Muscle of leg (tissue), 11 donors: ENCODE data around the gene ATP2B3. TPM values are rescaled to one million over a fixed set of nuclear protein-coding genes. Genes with fewer than 3 reads are reported as not detected.
"Not testable (repeated sequence)": the region's sequence is repeated elsewhere in the genome, so short reads cannot be mapped to it uniquely, and the experiment has no call there.

Experiments used
- DNase-seq: peaks from one replicate; pipeline ENCODE4 v3.0.0; 2013
- H3K27ac ChIP-seq: one replicate; pipeline ENCODE4 v1.5.1; 2013; ENCODE audit warnings: mild to moderate bottlenecking, low read length, control low read depth
- H3K27me3 ChIP-seq: one replicate; pipeline ENCODE4 v1.6.1; 2013; ENCODE audit warnings: low read length; ENCODE audit not compliant: control insufficient read depth, insufficient read depth
- H3K36me3 ChIP-seq: one replicate; pipeline ENCODE4 v1.6.1; 2013; ENCODE audit warnings: low read length; ENCODE audit not compliant: control insufficient read depth, insufficient read depth
- H3K4me1 ChIP-seq: one replicate; pipeline ENCODE4 v1.6.1; 2013; ENCODE audit warnings: low read length; ENCODE audit not compliant: control insufficient read depth, insufficient read depth
- H3K4me3 ChIP-seq: one replicate; pipeline ENCODE4 v1.5.1; 2013; ENCODE audit warnings: low read length, control low read depth
- H3K9me3 ChIP-seq: replicated peaks from 2 replicates; pipeline ENCODE4 v1.6.1; 2013; ENCODE audit warnings: low read depth, low read length; ENCODE audit not compliant: control insufficient read depth
- WGBS: methylation state at CpG from one replicate; pipeline ENCODE4 v1.1.5; 2013; ENCODE audit warnings: missing lambda C conversion rate; ENCODE audit not compliant: insufficient coverage; 5-methylcytosine and 5-hydroxymethylcytosine counted together
- polyA plus RNA-seq, 8 donors: library from polyadenylated mRNA; unstranded; fragments of 120-200 nt; gene quantifications; one replicate each; pipeline versions ENCODE4 v1.2.1 to v1.2.3, GENCODE V29; 2013; ENCODE audit warnings: inconsistent platforms in 1 of 8, low replicate concordance in 1 of 8; ENCODE audit not compliant: insufficient read length in 8 of 8, insufficient read depth in 1 of 8
- total RNA-seq: library from RNA; stranded (reverse); fragments of 120-200 nt; gene quantifications from one replicate; pipeline ENCODE4 v1.2.4, GENCODE V29; 2013

The ATP2B3 gene
- total and polyA plus RNA-seq, 9 donors = 0.18 to 0.56 (median 0.29) TPM

DNA sequence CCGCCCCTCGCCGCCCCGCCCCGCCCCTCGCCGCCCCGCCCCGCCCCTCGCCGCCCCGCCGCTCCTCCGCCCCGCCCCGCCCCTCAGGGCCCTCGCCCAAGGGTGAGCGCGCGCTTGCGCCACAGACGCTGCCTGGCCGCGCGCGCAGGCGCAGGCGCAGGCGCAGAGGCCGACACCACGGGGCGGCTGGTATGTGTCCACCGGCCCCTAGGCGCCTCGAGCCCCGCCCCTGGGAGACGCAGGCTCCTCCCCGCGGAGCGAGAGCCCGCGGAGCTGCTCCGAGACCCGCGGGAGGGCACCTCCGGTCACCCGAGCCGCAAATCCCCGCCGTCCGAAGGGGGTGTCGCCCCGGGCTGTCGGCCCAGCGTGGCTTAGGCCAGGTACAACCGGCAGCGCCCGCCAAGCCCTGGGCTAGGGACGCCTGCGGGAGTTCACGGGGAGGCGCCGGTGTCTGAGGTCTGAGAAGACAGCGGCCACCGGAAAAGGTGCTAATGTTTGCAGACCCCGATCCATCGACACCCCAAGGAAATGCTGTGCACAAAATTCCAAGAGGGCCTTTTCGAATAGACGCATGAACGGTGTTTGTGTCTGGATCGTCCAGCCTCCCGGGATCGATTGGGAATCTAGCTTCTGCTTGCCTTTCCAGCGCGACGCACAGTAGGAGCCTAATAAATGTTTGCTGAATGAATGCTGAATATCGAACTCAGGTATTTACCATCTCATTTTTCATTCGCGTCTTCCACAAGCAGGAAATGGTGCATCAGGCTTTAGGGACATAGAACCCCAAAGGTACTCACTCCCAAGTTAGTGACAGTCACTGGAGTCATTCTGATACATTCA is 82.0 kb downstream of the ATP2B3 start:
- H3K27me3 ChIP-seq = peaks cover 4% of the 10 kb centered on the region
- peaks cover 4% of the 10 kb centered on the region for H3K9me3 ChIP-seq
- peak overlapping the region; percentile 65 for H3K4me3 ChIP-seq
- peaks cover 6% of the 10 kb centered on the region for H3K36me3 ChIP-seq
- DNase-seq = peak; percentile 94
- peak overlapping the region; percentile 29 for H3K27ac ChIP-seq
- 27% methylated on average over 58 of the region's 79 CpGs for WGBS
- peaks cover 12% of the 10 kb centered on the region for H3K4me1 ChIP-seq

DNA sequence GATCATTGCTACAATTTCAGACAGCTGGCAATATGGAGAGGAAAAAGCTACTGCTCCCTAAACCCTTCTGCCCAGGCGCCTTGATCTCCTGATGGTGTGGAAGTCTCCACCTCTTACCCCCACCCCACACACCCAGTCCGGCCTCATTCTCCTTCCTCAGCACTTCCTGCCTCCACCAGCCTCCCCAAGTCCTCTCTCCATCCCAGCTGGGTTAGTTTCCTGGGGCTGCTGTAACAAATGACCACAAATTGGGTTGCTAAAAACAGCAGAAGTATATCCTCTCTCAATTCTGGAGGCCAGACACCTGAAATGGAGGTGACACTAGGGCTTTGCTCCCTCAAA is 82.6 kb downstream of the ATP2B3 start:
- H3K4me3 ChIP-seq = peak overlapping the region; percentile 65
- peaks cover 12% of the 10 kb centered on the region for H3K4me1 ChIP-seq
- no peak overlapping the region for H3K27ac ChIP-seq
- H3K27me3 ChIP-seq = peaks cover 4% of the 10 kb centered on the region
- WGBS = 25% methylated on average over 1 of the region's 2 CpGs
- H3K36me3 ChIP-seq = peaks cover 6% of the 10 kb centered on the region
- H3K9me3 ChIP-seq = peaks cover 4% of the 10 kb centered on the region
- DNase-seq = no peak

DNA sequence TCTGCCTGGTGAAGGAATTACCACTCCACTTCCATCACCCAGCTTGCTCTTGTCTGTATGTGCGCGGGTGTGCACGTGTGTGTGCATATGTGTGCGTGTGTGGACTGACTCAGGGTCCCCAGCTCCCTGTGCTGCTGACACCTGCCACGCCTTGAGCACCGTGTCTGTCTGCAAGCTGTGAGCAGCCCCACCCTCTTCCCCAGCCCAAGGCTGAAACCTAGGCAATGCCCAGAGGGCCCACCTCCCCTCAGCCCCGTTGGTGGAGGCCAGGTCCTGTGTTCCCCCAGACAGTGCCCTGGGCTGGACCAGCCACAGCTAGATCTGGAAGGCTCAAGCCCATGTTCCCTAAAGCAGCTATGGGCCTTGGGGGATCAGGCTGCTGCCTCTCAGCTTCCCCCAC is 83.5 kb downstream of the ATP2B3 start:
- no peak overlapping the region for H3K27ac ChIP-seq
- peaks cover 1% of the 10 kb centered on the region for H3K36me3 ChIP-seq
- H3K4me1 ChIP-seq = peaks cover 12% of the 10 kb centered on the region
- H3K9me3 ChIP-seq = peaks cover 4% of the 10 kb centered on the region
- no peak overlapping the region for H3K4me3 ChIP-seq
- DNase-seq = no peak
- H3K27me3 ChIP-seq = peaks cover 4% of the 10 kb centered on the region
- WGBS = 60% methylated on average over 3 of the region's 7 CpGs

DNA sequence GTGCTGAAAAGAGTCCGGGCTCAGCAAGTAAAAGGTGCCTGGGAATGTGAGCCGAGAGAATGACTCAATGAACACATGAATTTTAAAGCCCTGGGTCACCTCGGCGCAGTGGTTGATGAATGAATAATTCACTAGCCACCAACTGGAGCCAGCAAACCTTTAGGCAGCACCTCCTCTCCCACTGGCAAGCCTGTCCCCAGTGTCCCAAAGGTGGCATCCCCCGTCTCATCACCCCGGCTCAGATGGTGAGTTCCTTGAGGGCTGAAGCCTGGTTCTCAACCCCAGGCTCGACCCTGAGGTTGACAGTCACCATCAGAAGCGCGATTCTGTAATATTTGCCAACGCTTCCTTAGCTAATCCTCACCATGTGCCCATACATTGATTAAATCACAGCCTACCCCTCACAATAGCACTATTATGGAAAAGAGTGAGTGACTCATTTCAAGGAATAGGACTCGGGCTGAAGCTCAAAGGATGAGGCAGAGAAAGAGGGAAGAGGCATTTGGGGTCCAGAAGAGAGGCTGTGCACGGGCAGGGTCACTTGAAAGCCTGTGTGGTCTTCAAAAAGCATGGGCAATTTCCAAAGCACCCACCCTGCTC is 84.2 kb downstream of the ATP2B3 start:
- no peaks in the 10 kb centered on the region for H3K36me3 ChIP-seq
- H3K4me3 ChIP-seq = no peak overlapping the region
- peaks cover 4% of the 10 kb centered on the region for H3K9me3 ChIP-seq
- H3K27ac ChIP-seq = no peak overlapping the region
- peaks cover 4% of the 10 kb centered on the region for H3K27me3 ChIP-seq
- no peak for DNase-seq
- 70% methylated on average over 7 of the region's 12 CpGs for WGBS
- H3K4me1 ChIP-seq = peaks cover 12% of the 10 kb centered on the region

DNA sequence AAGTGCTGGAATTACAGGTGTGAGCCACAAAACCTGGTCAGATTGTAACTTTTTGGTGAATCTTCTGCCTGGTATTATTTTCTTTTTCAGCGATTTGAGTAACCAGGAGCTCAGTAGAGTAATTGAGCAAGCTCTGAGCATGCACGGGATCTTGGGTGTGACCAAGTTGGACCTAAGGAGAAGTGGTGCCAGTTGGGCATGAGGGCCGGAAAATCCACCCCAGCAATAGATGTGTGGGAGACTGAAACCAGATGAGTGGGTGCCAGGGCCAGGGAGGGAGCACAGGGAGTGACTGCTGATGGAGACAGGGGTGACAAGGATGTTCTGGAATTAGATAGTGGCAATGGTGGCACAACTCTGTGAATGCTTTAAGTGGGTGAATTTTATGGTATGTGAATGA is 85.2 kb downstream of the ATP2B3 start:
- H3K9me3 ChIP-seq = peaks cover 2% of the 10 kb centered on the region
- no peaks in the 10 kb centered on the region for H3K36me3 ChIP-seq
- peaks cover 2% of the 10 kb centered on the region for H3K27me3 ChIP-seq
- WGBS = 85% methylated on average over 3 of the region's 3 CpGs
- no peak for DNase-seq
- no peak overlapping the region for H3K4me3 ChIP-seq
- peaks cover 12% of the 10 kb centered on the region for H3K4me1 ChIP-seq
- H3K27ac ChIP-seq = no peak overlapping the region

DNA sequence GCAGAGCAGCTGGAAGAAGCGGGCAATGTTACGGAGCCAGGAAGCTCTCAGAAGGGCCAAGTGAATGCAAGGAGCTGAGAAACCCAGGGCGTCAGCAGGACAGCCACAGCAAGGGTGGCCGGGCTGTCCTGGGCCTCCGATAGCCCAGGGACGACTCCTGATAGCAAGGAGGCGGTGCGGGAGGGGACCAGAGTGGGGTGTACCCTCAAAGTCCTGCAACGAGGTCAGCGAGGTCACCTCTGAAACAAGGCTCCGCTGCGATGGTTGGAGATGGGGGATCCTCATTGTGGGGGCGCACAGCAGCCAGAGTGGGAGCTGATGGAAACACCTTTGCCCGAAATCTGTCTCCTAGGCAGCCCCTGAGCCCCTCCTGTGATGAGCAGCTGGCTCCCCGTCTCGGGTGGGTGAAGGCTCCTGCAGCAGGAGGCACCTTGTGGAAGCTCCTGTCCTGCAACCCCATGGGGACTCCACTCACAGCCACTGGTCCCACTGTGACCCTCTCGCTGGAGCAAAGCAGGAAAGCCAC is 85.8 kb downstream of the ATP2B3 start:
- no peaks in the 10 kb centered on the region for H3K36me3 ChIP-seq
- no peak overlapping the region for H3K4me3 ChIP-seq
- H3K27me3 ChIP-seq = peaks cover 2% of the 10 kb centered on the region
- peaks cover 12% of the 10 kb centered on the region for H3K4me1 ChIP-seq
- no peaks in the 10 kb centered on the region for H3K9me3 ChIP-seq
- WGBS = 84% methylated on average over 17 of the region's 17 CpGs
- no peak overlapping the region for H3K27ac ChIP-seq
- no peak for DNase-seq

DNA sequence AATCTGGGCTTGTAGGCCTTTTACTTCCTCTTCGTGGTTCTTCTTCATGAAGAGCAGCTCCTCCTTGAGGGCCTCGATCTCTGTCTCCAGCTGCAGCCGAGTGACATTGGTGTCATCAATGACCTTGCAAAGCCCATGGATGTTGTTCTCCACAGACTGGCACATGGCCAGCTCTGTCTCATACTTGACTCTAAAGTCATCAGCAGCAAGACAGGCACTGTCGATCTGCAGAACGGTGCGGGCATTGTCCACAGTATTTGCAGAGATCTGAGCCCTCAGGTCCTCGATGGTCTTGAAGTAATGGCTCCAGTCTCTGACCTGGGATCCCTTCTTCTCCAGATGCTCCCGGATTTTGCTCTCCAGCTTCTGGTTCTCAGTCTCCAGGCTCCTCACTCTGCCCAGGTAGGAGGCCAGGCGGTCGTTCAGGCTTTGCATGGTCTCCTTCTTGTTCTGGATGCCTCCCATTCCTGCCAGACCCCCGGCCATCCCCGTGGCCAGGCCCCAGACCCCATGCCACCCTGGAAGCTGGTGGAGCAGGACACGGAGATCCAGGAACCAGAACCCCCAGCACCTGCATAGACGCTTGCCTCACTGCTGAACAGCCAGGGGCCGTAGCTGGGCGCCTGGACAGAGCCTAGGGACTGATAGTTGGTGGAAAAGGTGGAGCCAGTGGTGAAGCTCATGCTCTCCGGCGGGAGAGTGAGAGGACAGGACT is 87.4 kb downstream of the ATP2B3 start:
- H3K36me3 ChIP-seq, H3K27me3 ChIP-seq, H3K9me3 ChIP-seq, H3K27ac ChIP-seq, DNase-seq, H3K4me3 ChIP-seq: not testable (repeated sequence)
- H3K4me1 ChIP-seq = peaks cover 16% of the 10 kb centered on the region
- 80% methylated on average over 13 of the region's 18 CpGs for WGBS

DNA sequence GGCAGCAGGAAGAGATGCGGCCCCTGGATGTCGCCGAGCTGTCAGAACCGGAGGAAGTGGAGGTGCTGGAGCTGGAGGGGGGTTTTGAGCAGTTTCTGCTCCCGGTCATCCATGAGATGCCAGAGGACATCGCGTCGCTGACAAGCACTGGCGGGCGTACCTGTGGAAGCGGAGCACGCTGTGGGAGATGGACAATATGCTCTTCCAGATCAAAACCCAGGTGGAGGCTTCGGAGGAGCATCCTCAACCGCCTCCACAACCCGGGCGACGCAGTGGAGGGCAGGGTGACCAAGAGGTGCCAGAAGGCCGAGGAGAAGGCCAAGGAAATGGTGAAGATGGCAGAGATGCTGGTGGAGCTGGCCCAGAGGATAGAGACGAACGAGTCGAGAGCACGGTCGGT is 89.1 kb downstream of the ATP2B3 start:
- Histone ChIP-seq H3K4me3 (no peak overlapping the region), H3K9me3 (no peaks in the 10 kb centered on the region), H3K27me3 (peaks cover 6% of the 10 kb centered on the region), H3K36me3 (no peaks in the 10 kb centered on the region), H3K4me1 (peaks cover 11% of the 10 kb centered on the region), H3K27ac (no peak overlapping the region)
- no peak for DNase-seq
- WGBS = 80% methylated on average over 23 of the region's 23 CpGs

DNA sequence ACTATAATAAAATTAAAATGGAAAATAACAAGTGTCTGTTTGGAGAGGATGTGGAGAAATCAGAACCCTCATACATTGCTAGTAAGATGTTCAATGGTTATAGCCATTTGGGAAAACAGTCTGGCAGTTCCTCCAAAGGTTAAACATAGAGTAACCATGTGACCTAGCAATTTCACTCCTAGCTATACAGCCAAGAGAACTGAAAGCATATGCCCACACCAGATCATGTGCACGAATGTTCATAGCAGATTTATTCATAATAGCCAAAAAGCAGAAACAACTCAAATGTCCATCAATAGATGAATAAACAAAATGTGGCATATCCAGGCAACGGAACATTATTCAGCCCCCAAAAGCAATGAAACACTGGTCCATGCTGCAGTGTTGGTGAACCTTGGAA is 90.9 kb downstream of the ATP2B3 start:
- Histone ChIP-seq H3K4me3 (no peak overlapping the region), H3K36me3 (no peaks in the 10 kb centered on the region), H3K4me1 (peaks cover 11% of the 10 kb centered on the region), H3K27ac (no peak overlapping the region), H3K9me3 (no peaks in the 10 kb centered on the region), H3K27me3 (peaks cover 18% of the 10 kb centered on the region)
- peak; percentile 48 for DNase-seq
- 71% methylated on average over 2 of the region's 2 CpGs for WGBS

DNA sequence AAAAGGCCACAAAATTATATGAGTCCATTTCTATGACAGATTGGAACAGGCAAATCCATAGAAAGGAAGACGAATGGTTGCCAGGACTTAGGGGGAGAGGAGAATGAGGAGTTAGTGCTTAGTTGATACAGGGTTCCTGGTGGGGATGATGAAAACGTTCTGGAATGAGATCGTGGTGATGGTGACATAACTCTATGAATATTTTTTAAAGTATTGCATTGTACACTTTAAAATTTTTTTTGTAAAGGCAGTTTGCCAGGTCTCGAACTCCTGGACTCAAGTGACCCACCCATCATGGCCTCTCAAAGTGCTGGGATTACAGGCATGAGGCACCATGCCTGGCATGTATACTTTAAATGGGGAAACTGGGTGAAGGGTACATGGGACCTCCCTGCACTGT is 91.4 kb downstream of the ATP2B3 start:
- no peak for DNase-seq
- H3K27me3 ChIP-seq = peaks cover 18% of the 10 kb centered on the region
- H3K36me3 ChIP-seq = no peaks in the 10 kb centered on the region
- H3K27ac ChIP-seq = no peak overlapping the region
- WGBS = 50% methylated on average over 1 of the region's 4 CpGs
- peaks cover 11% of the 10 kb centered on the region for H3K4me1 ChIP-seq
- no peak overlapping the region for H3K4me3 ChIP-seq
- no peaks in the 10 kb centered on the region for H3K9me3 ChIP-seq
